Skin of body (tissue), 2 donors: Measurements from ENCODE around the gene MTFR1L. TPM values are rescaled to one million over a fixed set of nuclear protein-coding genes. Genes with fewer than 3 reads are reported as not detected.
"Not testable (repeated sequence)": the region's sequence is repeated elsewhere in the genome, so short reads cannot be mapped to it uniquely, and the experiment has no call there.

Source experiments
- DNase-seq: peaks from one replicate; lab custom pipeline; 2025; lab: John Stamatoyannopoulos, UW
- total RNA-seq: library from RNA; depleted of rRNA; stranded (reverse); fragments of >200 nt; gene quantifications from one replicate; pipeline ENCODE4 v1.2.3, GENCODE V29; 2014

Gene MTFR1L
- total RNA-seq, 1 donor from 2014 or later, result 29.3 TPM

DNA sequence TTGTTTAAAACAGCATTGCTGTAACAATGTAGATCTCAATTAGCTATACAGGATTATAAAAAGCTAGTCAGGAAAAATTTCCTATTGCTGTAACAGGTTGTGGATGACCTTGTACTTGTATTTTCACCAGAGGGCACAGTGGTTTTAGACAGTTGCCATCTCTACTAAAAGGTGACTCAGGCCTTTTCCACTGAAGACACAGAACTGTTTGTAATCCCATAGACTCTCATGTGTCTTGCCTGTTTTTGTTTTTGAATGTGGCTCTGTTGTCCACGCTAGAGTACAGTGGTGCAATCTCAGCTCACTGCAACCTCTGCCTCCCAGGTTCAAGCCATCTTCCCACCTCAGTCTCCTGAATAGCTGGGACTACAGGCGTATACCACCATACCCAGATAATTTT, 5.9 kb downstream of the MTFR1L start:
- DNase-seq, result no peak

DNA sequence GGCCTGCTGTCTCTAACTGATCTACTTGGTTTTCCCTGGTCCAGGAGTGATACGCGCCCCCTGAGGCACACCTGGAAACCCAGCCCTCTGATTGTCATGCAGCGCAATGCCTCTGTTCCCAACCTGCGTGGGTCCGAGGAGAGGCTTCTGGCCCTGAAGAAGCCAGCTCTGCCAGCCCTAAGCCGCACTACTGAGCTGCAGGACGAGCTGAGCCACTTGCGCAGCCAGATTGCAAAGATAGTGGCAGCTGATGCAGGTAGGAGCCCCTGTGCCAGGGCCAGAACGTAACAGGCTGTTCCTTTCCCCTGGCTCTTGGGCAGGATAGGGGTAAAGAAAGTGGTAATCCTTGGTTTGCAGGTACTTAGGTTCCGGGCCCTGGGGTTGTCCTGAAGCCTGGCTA, 6.8 kb downstream of the MTFR1L start:
- DNase-seq, result no peak

DNA sequence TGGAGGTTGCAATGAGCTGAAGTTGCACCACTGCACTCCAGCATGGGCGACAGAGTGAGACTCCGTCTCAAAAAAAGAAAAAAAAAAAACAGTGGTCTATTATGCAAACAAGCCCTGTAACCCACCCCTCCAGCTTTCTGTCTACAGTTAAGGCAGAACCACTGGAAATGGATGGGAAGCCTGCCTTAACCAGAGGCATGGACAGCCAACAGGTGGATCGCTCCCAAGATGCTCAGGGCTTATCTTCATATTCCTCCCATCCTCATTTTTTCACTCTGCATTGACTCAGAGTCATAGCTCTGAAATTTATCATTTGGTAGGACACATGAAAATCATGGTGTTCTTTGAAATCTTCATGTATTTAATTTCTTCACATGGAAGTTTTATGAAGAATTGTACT, 8.7 kb downstream of the MTFR1L start:
- no peak for DNase-seq

DNA sequence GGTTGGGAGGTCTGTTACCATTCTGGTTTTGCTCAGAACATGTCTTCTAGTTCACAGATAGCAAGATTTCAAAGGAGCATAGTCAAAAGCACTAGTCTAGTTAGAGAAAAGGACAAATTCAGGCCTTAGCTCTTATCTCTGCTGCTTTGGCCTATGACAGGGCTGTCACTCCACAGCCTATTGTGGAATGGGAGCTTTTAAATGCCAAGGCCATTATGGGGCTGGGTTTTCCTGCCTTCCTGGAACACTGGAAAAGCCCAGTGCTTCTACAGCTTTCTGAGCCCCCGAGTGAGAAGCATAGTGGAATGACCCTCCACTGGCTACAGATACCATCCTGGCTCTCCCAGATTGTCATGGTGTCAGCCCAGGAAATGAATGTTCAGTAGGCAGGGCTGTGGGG, 9.3 kb downstream of the MTFR1L start:
- no peak for DNase-seq

DNA sequence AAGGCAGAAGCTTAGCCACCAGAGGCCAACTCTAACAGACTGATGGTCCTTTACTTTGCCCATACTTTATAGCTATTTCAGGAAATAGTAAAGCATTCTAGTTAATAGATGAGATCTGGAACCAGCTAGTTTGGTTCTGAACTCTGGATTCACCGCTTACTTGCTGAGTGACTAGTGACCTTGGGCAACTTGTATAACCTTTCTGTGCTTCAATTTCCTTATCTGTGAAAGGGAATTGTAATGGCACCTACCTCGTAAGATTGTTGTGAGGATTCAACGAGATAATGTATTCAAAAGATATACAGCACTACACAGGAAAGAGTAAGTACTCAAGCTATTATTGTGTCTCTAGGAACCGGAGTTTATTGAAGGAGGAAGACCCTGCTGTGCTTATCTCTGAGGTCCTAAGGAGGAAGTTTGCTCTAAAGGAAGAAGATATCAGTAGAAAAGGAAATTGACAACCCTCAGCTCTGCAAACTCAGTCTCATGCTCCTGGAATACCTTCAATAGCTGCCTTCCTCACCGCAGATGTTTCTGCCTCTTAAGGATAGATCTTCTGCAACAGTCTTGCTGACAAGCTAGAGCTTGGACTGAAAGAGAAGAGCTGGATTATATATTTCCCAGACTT, 11.9 kb downstream of the MTFR1L start:
- no peak for DNase-seq

DNA sequence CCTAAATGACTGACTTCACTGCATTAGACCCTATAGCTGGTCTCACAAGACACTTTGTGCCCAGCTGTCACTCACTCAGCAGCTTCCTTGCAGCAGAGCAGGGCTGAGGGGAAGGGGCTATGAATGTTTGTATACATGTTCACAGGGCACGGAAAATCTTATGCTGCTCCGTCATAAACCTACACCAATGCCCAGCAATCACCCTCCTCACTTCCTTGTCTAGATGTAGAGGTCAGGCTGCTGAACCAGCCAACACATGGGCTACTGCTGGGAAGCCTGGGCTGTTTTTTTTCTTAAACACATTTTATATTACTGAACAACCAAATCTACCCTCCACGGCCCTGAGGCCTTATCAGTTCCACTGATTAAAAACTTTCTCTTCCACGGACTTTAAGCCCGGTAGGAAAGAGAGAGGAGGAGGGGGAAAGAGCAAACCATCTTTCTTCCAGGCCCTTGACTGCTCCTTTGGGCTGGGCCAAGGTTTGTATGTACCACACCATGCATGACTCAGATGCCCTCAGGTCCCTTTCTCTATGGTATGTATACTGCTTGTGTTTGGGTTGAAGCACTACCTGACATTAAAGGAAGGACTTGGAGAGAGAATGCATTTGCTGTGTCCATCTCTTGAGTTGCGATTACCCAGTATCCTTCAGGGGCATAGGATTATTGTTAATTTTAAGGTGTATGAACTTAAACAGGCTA, 12.7 kb downstream of the MTFR1L start:
- no peak for DNase-seq

DNA sequence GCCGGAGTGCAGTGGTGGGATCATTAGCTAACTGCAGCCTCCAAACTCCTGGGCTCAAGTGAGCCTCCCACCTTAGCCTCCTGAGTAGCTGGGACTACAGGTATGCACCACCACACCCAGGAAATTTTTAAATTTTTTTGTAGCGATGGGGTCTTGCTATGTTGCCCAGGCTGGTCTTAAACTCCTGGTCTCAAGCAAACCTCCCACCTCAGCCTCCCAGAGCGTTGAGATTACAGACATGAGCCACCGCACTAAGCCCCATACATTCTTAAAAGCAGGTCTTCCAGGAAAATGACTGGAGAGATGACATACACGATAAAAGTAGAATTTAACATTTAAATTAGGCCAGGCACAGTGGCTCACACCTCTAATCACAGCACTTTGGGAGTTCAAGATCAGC, 13.4 kb downstream of the MTFR1L start:
- no peak for DNase-seq

DNA sequence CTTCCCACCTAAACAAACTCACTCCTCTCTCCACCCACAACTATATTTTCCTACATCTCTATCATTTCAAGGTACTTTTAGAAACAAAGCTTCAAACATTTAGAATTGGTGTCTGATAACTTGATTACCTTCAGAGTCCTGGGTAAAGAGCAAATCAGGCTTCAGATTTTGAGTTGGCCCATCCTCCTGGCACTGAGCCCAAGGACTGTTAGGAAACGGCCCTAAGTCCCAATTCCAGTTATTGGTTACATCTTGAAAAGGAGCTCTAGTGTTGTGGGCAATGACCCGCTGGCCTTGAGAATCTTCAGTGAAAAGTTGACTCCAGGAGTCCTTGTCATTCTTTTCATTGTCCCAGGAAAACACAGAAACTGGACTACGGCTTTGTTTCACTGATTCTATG, 15.1 kb downstream of the MTFR1L start:
- no peak for DNase-seq

DNA sequence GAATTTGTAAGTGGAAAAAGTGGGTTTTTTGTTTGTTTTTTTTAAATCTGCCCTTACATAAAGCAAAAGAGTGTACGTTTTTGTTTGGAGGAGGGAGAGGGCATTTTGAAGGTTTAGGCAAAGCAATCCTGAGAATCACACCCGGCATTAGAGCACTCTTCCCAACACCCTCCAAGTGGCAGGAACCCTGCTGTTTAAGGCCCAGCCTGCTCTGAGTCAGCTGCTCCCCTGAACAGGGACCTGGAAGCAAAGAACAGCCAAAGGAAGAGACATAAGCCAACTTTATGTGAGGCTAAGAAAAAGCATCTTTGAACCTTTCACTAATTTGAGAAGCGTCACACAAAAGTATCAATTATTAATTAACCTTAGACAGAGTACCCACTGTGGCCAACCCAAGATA, 16.9 kb downstream of the MTFR1L start:
- DNase-seq, result no peak

DNA sequence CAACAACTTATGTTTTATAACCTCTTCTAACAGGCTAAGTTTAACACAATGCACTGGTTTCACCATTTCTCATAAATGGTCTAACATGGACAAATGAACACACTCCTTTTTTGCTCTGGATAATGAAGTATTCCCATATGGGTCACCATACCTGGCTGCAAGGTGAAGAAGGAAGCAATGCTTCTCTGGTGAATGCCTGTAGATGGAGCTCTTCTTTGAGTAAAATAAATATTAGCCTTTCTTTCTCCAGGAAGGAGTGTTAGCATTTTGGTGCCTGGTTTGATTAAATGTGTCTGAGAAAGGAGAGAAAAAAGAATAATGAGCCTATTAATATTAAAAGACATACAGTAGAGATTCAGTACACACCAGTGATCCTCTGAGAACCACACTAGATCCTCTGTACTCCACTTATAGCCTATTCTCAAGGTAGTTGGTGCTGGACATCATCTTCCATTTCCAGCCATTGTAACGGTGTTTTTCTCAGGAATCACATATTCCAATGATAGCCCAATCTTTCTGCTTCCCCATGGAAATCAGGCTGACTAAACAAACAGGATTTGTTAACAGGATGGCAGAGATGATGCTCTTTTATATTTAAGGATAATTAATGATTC, 17.6 kb downstream of the MTFR1L start:
- no peak for DNase-seq

DNA sequence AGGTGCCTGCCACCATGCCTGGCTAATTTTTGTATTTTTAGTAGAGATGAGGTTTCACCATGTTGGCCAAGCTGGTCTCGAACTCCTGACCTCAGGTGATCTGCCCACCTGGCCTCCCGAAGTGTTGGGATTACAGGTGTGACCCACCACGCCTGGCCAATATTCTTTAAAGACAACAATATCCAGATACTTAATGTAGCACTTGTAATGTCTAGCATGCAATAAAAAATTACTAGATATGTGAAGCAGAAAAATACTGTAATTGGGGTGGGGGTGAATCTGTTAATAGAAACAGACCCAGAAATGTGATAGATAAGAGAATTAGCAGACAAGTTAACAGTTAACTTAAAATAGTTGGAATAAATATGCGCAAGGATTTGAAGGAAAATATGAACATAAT, 20.1 kb downstream of the MTFR1L start:
- not testable (repeated sequence) for DNase-seq

DNA sequence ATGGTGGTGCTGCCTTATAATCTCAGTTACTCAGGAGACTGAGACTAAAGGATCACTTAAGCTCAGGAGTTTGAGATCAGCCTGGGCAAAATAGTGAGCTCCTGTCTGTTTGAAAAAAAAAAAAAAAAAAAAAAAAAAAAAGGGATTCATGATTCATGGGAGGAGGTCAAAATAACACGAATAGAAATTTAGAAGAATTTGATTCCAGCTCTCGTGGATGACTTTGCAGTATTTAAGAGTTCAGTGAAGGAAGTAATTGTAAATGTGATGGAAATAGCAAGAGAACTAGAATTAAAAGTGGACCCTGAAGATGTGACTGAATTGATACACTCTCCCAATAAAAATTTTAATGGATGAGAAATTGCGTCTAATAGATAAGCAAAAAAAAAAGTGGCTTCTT, 23.7 kb downstream of the MTFR1L start:
- DNase-seq, result no peak

DNA sequence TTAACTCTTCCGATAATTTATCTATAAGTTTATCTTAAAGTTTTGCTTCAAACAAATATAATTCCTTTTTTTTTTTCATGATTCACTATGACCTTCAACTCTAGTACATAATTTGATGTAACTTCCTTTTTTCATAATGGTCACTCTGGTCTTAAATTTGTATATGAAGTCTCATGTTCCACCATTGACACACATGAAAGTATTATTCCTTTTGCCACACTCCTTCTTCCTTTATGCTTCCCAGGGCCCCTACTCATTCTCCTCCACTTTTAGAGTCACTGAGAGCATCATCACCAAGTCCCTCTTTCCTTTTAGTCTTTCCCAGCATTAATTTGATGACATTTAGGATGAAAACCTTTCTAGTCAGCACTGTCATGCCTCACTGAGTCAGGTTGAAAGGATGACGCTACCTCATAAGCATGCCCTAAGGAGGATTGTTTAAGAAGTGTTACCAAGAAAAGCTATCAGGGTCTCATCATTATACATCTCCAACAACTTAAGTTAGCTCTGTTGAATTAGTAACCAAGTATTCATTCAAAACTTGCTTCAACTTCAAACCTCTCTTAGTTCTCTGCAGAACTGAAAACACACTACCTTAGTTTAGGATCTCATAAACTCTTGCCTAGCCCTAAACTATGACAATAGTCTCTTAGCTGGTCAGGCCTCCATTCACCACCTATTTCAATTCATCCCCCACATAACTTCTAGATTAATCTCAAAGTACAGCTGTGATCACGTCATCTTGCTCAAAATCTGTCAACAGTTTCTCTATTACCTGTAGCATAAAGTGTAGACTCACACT, 25.0 kb downstream of the MTFR1L start:
- no peak for DNase-seq

DNA sequence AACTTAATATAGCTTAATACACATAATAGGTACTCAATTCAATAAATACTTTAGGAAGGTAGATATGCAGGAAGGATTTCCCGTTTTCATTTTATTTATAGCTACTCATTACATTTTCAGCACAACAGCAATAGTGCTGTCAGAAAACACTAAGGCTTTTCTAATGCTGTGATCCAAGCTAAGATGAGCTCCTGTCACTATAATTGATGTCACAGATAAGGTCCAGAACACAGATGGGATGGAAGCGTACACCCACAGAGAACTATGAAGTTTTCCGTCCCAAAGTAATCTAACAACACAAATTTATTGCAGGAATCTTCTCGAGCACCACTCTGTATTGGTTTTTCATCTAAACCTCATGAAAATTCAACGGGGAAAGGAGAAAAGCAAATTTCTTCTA, 25.9 kb downstream of the MTFR1L start:
- DNase-seq, result no peak

DNA sequence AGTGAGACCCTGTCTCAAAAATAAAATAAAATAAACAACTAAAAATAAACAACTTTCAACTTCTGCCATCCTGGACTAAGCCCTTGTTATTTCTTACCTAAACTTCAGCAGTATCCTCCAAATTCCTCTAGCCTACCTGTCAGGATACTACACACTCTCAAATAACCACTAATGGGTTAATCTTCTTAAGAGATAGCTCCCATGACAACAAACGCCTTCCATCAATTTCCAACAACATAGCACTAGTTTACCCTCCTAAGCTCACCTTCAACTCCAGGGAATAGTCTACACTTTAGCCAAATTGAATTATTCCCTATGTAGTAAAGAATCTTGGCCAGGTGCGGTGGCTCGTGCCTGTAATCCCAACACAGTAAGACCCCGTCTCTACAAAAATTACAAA, 28.2 kb downstream of the MTFR1L start:
- no peak for DNase-seq

DNA sequence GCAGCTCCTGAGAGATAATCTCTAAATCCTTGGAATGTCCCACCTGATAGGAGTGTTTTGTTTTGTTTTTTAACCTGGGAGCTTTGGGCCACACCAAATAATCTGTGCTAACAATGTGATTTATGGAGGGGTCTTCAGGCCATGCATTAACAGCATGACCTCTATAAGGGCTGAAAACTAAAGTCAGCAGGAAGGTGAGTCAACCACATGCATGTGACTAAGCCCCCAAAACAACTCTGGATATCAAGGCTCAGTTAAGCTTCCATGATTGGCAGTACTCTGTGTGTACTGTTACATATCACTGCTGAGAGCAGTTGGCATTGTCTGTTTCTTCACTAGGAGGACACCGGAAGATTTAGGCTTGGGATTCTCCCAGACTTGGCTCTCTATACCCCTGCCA, 28.8 kb downstream of the MTFR1L start:
- DNase-seq, result no peak

DNA sequence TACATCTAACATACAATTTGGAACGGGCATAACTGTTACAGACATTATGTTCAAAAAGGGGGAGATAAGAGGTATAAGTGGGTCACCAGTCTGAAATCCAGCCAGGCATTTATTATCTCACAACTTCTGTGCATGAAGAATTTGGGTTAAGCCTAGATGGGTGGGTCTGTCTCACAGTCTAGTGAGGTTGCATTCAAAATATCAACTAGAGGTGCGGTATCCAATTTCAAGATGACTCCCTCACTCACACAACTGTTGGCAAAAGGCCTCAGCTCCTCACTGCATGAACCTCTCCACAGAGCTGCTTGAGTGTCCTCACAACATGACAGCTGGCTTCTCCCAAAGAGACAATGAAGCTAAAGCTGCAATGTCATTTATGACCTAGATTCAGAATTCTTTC, 34.8 kb downstream of the MTFR1L start:
- DNase-seq, result no peak

DNA sequence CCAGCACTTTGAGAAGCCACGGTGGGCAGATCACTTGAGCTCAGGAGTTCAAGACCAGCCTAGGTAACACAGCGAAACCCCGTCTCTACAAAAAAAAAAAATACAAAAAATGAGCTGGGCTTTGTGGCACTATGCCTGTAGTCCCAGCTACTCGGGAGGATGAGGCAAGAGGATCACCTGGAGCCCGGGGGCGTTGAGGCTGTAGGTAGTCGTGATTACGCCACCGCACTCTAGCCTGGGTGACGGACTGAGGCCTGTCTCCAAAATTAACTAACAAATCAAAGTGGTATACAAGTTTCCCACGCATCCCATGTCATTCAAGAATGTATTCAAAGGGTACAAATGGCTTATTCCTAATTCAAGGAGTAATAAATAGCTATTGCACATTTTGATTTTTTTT, 37.1 kb downstream of the MTFR1L start:
- no peak for DNase-seq

DNA sequence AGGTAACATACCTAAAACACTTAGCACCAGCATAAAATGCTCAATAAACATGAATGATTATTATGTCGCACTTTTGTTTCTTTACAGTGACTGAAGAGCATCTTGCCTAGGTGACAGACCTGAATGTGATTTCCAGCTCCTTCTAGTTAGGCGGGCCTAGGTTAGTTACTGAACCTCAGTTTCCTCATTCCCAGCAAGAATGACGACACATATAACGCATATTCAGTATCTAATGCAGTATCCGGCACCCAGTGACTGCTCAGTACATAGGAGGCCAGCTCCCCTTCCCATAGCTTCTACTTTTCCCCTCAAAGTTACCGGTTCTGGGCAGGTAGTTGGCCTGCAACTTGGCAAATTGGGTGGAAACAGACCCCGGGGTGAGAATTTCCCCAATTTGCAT, 38.7 kb downstream of the MTFR1L start:
- no peak for DNase-seq

DNA sequence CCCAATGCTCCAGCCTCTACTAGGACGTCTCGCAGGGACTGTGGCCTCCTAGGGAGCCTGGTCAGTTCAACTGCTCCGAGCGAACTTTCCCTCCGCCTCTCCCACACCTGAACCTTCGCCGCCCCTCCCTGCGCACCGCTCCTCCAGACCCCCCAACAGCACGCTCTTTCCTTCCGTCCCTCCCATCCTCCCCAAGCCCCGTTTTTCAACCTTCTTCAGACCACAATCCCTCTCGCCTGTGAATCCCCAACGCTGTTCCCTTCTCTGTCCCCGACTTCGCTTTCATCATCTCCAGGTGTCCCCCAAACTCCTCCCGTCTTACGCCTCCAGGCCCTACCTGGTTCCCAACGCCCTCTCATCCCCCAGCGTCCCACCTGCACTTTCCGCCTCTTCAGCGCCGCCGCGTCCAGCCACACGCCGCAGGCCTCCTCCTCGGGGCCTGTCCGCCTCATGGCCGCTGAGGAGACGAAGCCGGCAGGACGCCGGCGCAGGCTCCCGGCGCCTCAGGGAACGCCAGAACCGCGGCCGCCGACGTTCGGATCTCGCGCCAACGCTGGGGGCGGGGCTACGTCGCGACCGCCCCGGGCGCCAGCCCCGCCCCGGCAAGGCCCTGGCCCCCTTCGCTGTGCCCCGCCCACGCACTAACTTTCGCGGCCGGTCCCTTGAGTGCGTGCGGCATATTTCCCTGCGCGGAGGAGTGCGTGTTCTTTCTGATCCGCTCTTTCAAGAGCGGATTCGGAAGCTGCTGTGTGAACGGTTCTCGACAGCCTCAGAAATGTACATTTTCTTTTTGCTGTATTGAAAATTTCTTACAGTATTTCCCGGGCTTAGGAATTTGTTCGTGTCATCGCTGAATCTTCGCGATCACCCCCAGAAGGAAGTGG, 39.4 kb downstream of the MTFR1L start, which contains the start of gene AUNIP:
AUNIP (minus strand) TSS at position 552 of the 884 bp plus-strand sequence; CDS start at position 452, 100 bp downstream.
- DNase-seq, result peak; percentile 75
